ENCODE measurements around the gene MRPS6. TPM values are rescaled to one million over a fixed set of nuclear protein-coding genes. Genes with fewer than 3 reads are reported as not detected.

Gene MRPS6
- total RNA-seq, 1 experiment from 2014 or later, result 43.5 TPM

DNA sequence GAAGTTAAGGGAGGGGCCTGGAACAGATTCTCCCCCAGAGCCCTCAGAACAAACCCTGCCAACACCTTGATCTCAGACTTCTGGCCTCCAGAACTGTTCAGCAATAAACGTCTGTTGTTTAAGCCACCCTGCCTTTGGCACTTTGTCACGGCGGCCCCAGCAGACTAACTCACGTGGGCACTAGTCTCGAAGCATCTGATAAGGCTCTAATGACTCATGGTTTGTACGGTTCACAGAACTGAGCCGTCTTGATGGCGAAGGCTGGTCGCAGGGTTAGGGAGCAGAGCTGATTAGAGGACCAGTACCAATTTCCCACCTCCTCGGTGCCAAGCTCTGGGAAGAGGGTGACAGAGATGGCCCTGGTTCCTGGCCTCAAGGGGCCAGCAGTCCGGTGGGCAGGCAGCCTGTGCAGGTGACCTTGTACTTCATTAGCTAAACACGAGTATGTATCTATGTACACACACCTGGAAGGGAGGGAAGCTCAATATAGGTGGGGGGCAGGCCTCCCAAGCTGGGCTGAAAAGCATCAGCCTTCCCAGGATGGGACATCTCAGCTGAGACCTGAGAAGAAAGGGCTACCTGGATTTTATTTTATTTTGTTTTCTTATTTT lies 112.8 kb downstream of the MRPS6 start:
- H3K27ac Mint-ChIP-seq (ENCODE audit: unreplicated experiment), result no peak overlapping the region
- no peak for DNase-seq
- no peaks in the 10 kb centered on the region for H3K9me3 Mint-ChIP-seq (ENCODE audit: low read depth, unreplicated experiment)
- H3K36me3 Mint-ChIP-seq (ENCODE audit: insufficient read depth, unreplicated experiment), result no peaks in the 10 kb centered on the region
- no peaks in the 10 kb centered on the region for H3K27me3 Mint-ChIP-seq (ENCODE audit: unreplicated experiment)
- TF ChIP-seq, protein P1, sequence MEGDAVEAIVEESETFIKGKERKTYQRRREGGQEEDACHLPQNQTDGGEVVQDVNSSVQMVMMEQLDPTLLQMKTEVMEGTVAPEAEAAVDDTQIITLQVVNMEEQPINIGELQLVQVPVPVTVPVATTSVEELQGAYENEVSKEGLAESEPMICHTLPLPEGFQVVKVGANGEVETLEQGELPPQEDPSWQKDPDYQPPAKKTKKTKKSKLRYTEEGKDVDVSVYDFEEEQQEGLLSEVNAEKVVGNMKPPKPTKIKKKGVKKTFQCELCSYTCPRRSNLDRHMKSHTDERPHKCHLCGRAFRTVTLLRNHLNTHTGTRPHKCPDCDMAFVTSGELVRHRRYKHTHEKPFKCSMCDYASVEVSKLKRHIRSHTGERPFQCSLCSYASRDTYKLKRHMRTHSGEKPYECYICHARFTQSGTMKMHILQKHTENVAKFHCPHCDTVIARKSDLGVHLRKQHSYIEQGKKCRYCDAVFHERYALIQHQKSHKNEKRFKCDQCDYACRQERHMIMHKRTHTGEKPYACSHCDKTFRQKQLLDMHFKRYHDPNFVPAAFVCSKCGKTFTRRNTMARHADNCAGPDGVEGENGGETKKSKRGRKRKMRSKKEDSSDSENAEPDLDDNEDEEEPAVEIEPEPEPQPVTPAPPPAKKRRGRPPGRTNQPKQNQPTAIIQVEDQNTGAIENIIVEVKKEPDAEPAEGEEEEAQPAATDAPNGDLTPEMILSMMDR (IDR thresholded peaks at IDR 0.05; ENCODE audit: unreplicated experiment), result no peak
- no TSS peak for BruUV-seq (replicated peaks)
- intact Hi-C loops (cut with micrococcal nuclease; ENCODE audit: unreplicated experiment), result no loop called here
- no peak overlapping the region for H3K4me3 Mint-ChIP-seq (ENCODE audit: low read depth, unreplicated experiment)
- H3K4me1 Mint-ChIP-seq (ENCODE audit: low read depth, unreplicated experiment), result no peaks in the 10 kb centered on the region
- CTCF ChIA-PET, result no interaction called here

GRCh38 chr21:34187935-34188334 lies 114.6 kb downstream of the MRPS6 start:
- Mint-ChIP-seq H3K27ac (ENCODE audit: unreplicated experiment) (no peak overlapping the region), H3K27me3 (ENCODE audit: unreplicated experiment) (no peaks in the 10 kb centered on the region), H3K9me3 (ENCODE audit: low read depth, unreplicated experiment) (no peaks in the 10 kb centered on the region), H3K36me3 (ENCODE audit: insufficient read depth, unreplicated experiment) (no peaks in the 10 kb centered on the region), H3K4me3 (ENCODE audit: low read depth, unreplicated experiment) (no peak overlapping the region), H3K4me1 (ENCODE audit: low read depth, unreplicated experiment) (no peaks in the 10 kb centered on the region)
- no peak for DNase-seq
- TF ChIP-seq, protein P1 (IDR thresholded peaks at IDR 0.05; ENCODE audit: unreplicated experiment), result no peak
- intact Hi-C loops (cut with micrococcal nuclease; ENCODE audit: unreplicated experiment), result no loop called here
- CTCF ChIA-PET, result no interaction called here
- no TSS peak for BruUV-seq (replicated peaks)

- intact Hi-C loops (cut with micrococcal nuclease; ENCODE audit: unreplicated experiment), result no loop called here
- CTCF ChIA-PET, result no interaction called here
- Mint-ChIP-seq H3K27ac (ENCODE audit: unreplicated experiment) (no peak overlapping the region), H3K36me3 (ENCODE audit: insufficient read depth, unreplicated experiment) (no peaks in the 10 kb centered on the region), H3K27me3 (ENCODE audit: unreplicated experiment) (no peaks in the 10 kb centered on the region), H3K4me1 (ENCODE audit: low read depth, unreplicated experiment) (no peaks in the 10 kb centered on the region), H3K4me3 (ENCODE audit: low read depth, unreplicated experiment) (no peak overlapping the region), H3K9me3 (ENCODE audit: low read depth, unreplicated experiment) (no peaks in the 10 kb centered on the region)
- TF ChIP-seq, protein P1 (IDR thresholded peaks at IDR 0.05; ENCODE audit: unreplicated experiment), result no peak
- no TSS peak for BruUV-seq (replicated peaks)
- no peak for DNase-seq
These were observed 116.1 kb downstream of the MRPS6 start for GRCh38 chr21:34189506-34189905.

- no peak for DNase-seq
- Mint-ChIP-seq H3K27ac (ENCODE audit: unreplicated experiment) (no peak overlapping the region), H3K27me3 (ENCODE audit: unreplicated experiment) (no peaks in the 10 kb centered on the region), H3K9me3 (ENCODE audit: low read depth, unreplicated experiment) (no peaks in the 10 kb centered on the region), H3K4me3 (ENCODE audit: low read depth, unreplicated experiment) (no peak overlapping the region), H3K4me1 (ENCODE audit: low read depth, unreplicated experiment) (no peaks in the 10 kb centered on the region), H3K36me3 (ENCODE audit: insufficient read depth, unreplicated experiment) (no peaks in the 10 kb centered on the region)
- CTCF ChIA-PET, result no interaction called here
- TF ChIP-seq, protein P1 (IDR thresholded peaks at IDR 0.05; ENCODE audit: unreplicated experiment), result no peak
- intact Hi-C loops (cut with micrococcal nuclease; ENCODE audit: unreplicated experiment), result no loop called here
- no TSS peak for BruUV-seq (replicated peaks)
These were observed 117.4 kb downstream of the MRPS6 start for GRCh38 chr21:34190576-34191321.

All from Calu3 (cell line).